ENCODE data around the gene HSPB1.

DNA sequence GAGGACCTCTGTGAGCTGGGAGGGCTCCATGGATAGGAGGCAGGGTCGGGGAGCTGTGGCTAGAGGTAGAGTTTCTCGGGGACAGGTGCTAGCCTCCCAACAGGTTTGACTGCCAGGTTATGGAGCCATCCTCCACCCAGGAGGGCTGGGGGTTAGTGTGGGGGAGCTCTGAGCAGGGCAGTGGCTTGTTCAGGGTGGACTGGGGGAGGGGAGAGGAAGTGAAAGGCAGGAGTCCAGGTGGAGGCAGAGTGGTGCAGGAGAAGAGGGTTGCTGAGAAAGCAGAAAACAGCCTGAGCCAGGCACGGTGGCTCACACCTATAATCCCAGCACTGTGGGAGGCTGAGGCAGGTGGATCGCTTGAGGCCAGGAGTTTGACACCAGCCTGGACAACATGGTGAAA is 40.5 kb upstream of the HSPB1 start:
- TF ChIP-seq, protein P1, sequence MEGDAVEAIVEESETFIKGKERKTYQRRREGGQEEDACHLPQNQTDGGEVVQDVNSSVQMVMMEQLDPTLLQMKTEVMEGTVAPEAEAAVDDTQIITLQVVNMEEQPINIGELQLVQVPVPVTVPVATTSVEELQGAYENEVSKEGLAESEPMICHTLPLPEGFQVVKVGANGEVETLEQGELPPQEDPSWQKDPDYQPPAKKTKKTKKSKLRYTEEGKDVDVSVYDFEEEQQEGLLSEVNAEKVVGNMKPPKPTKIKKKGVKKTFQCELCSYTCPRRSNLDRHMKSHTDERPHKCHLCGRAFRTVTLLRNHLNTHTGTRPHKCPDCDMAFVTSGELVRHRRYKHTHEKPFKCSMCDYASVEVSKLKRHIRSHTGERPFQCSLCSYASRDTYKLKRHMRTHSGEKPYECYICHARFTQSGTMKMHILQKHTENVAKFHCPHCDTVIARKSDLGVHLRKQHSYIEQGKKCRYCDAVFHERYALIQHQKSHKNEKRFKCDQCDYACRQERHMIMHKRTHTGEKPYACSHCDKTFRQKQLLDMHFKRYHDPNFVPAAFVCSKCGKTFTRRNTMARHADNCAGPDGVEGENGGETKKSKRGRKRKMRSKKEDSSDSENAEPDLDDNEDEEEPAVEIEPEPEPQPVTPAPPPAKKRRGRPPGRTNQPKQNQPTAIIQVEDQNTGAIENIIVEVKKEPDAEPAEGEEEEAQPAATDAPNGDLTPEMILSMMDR (IDR thresholded peaks at IDR 0.05): no peak
- TF ChIP-seq, protein P2, sequence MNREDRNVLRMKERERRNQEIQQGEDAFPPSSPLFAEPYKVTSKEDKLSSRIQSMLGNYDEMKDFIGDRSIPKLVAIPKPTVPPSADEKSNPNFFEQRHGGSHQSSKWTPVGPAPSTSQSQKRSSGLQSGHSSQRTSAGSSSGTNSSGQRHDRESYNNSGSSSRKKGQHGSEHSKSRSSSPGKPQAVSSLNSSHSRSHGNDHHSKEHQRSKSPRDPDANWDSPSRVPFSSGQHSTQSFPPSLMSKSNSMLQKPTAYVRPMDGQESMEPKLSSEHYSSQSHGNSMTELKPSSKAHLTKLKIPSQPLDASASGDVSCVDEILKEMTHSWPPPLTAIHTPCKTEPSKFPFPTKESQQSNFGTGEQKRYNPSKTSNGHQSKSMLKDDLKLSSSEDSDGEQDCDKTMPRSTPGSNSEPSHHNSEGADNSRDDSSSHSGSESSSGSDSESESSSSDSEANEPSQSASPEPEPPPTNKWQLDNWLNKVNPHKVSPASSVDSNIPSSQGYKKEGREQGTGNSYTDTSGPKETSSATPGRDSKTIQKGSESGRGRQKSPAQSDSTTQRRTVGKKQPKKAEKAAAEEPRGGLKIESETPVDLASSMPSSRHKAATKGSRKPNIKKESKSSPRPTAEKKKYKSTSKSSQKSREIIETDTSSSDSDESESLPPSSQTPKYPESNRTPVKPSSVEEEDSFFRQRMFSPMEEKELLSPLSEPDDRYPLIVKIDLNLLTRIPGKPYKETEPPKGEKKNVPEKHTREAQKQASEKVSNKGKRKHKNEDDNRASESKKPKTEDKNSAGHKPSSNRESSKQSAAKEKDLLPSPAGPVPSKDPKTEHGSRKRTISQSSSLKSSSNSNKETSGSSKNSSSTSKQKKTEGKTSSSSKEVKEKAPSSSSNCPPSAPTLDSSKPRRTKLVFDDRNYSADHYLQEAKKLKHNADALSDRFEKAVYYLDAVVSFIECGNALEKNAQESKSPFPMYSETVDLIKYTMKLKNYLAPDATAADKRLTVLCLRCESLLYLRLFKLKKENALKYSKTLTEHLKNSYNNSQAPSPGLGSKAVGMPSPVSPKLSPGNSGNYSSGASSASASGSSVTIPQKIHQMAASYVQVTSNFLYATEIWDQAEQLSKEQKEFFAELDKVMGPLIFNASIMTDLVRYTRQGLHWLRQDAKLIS (CRISPR knock-in tag; IDR thresholded peaks at IDR 0.05; ENCODE audit: borderline replicate concordance): no peak
- no peak for TF ChIP-seq ATF1 (CRISPR knock-in tag; IDR thresholded peaks at IDR 0.05)

All from WTC11 (cell line).